ENCODE results near the gene SEPTIN12. TPM values are rescaled to one million over a fixed set of nuclear protein-coding genes. Genes with fewer than 3 reads are reported as not detected.

The SEPTIN12 gene
- polyA plus RNA-seq (2011; rRNA removed) (not detected in 2 replicates), polyA minus RNA-seq (2011; rRNA and poly(A)+ RNA removed) (not detected in 2 replicates)

GRCh38 chr16:4787627-4788482 lies at the start of gene SEPTIN12:
Gene SEPTIN12 (minus strand): TSS chr16:4788345. CDS start chr16:4787645, 700 bp downstream.
- CTCF ChIA-PET = no interaction called here

GRCh38 chr16:4836727-4837126 lies 48.6 kb upstream of the SEPTIN12 start:
- Histone ChIP-seq H3K36me3 (ENCODE audit: control insufficient read depth, insufficient read depth, low read length) (peaks cover 25% of the 10 kb centered on the region), H3K4me3 (ENCODE audit: low read depth, low read length) (no peak overlapping the region), H3K27me3 (ENCODE audit: control insufficient read depth, insufficient read depth, low read length) (no peaks in the 10 kb centered on the region)
- no peak for DNase-seq (ENCODE audit: low read depth)
- CTCF ChIA-PET = interaction anchor here (1.3 kb wide), 1 partner anchor 10 kb away, joined by 3 read pairs; no protein-coding TSS in a partner anchor
- POLR2A ChIA-PET = no interaction called here
- TF ChIP-seq CTCF (IDR thresholded peaks at IDR 0.05; ENCODE audit: insufficient read depth, low read depth, low read length) = no peak

More at GRCh38 chr16:4787627-4788482, at the start of gene SEPTIN12:
- POLR2A ChIA-PET = no interaction called here
- Histone ChIP-seq H3K27me3 (ENCODE audit: control insufficient read depth, insufficient read depth, low read length) (no peaks in the 10 kb centered on the region), H3K36me3 (ENCODE audit: control insufficient read depth, insufficient read depth, low read length) (no peaks in the 10 kb centered on the region), H3K4me3 (ENCODE audit: low read depth, low read length) (no peak within 1 kb of the TSS)
- no peak for DNase-seq (ENCODE audit: low read depth)
- TF ChIP-seq CTCF (IDR thresholded peaks at IDR 0.05; ENCODE audit: insufficient read depth, low read depth, low read length) = no peak

GRCh38 chr16:4833584-4833983 lies 45.4 kb upstream of the SEPTIN12 start:
- CTCF ChIA-PET = interaction anchor here (1.4 kb wide), 1 partner anchor 25 kb away, joined by 6 read pairs; no protein-coding TSS in a partner anchor
- peaks cover 31% of the 10 kb centered on the region for H3K36me3 ChIP-seq (ENCODE audit: control insufficient read depth, insufficient read depth, low read length)

GRCh38 chr16:4832698-4833343 lies 44.7 kb upstream of the SEPTIN12 start:
- CTCF ChIA-PET = no interaction called here
- no peak for TF ChIP-seq CTCF (IDR thresholded peaks at IDR 0.05; ENCODE audit: insufficient read depth, low read depth, low read length)
- H3K27me3 ChIP-seq (ENCODE audit: control insufficient read depth, insufficient read depth, low read length) = no peaks in the 10 kb centered on the region
- POLR2A ChIA-PET = no interaction called here
- H3K36me3 ChIP-seq (ENCODE audit: control insufficient read depth, insufficient read depth, low read length) = peaks cover 33% of the 10 kb centered on the region
- DNase-seq (ENCODE audit: low read depth) = no peak
- no peak overlapping the region for H3K4me3 ChIP-seq (ENCODE audit: low read depth, low read length)

More at GRCh38 chr16:4833584-4833983, 45.4 kb upstream of the SEPTIN12 start:
- DNase-seq (ENCODE audit: low read depth) = no peak
- no peaks in the 10 kb centered on the region for H3K27me3 ChIP-seq (ENCODE audit: control insufficient read depth, insufficient read depth, low read length)
- H3K4me3 ChIP-seq (ENCODE audit: low read depth, low read length) = no peak overlapping the region
- POLR2A ChIA-PET = interaction anchor here (0.7 kb wide), 1 partner anchor 14 kb away, joined by 6 read pairs; no protein-coding TSS in a partner anchor
- no peak for TF ChIP-seq CTCF (IDR thresholded peaks at IDR 0.05; ENCODE audit: insufficient read depth, low read depth, low read length)

GRCh38 chr16:4831616-4832015 lies 43.5 kb upstream of the SEPTIN12 start:
- ChIA-PET POLR2A (no interaction called here), CTCF (no interaction called here)
- DNase-seq (ENCODE audit: low read depth) = no peak
- Histone ChIP-seq H3K27me3 (ENCODE audit: control insufficient read depth, insufficient read depth, low read length) (no peaks in the 10 kb centered on the region), H3K36me3 (ENCODE audit: control insufficient read depth, insufficient read depth, low read length) (peaks cover 37% of the 10 kb centered on the region), H3K4me3 (ENCODE audit: low read depth, low read length) (no peak overlapping the region)
- TF ChIP-seq CTCF (IDR thresholded peaks at IDR 0.05; ENCODE audit: insufficient read depth, low read depth, low read length) = no peak

Data from BJ (cell line).